Renal cortical epithelial cell (primary cell): ENCODE results near the gene TXNL4B. TPM values are rescaled to one million over a fixed set of nuclear protein-coding genes. Genes with fewer than 3 reads are reported as not detected.

Experiments
- total RNA-seq: library from RNA; depleted of rRNA; stranded (reverse); fragments of >200 nt; gene quantifications from 2 replicates; pipeline ENCODE4 v1.2.3, GENCODE V29; 2014

The TXNL4B gene
- total RNA-seq, 1 donor from 2014 or later: 15.8 TPM

Other genes starting within 250 kb of the TXNL4B start
- 16.0 and 34.2 TPM in 2 replicates for gene ATXN1L, start 247.6 kb downstream of the TXNL4B start, total RNA-seq
- 5.7 and 7.2 TPM in 2 replicates for gene ZNF821, start 209.4 kb downstream of the TXNL4B start, total RNA-seq
- gene IST1, start 198.1 kb downstream of the TXNL4B start, total RNA-seq: 231 and 302 TPM in 2 replicates
- gene PKD1L3, start 93.2 kb downstream of the TXNL4B start, total RNA-seq: under 0.01 TPM in 1 of 2 replicates, not detected in the other
- 4.0 and 4.2 TPM in 2 replicates for gene DHODH, start 84.9 kb downstream of the TXNL4B start, total RNA-seq
- 1.8 TPM in 1 of 2 replicates, not detected in the other for gene HP, start 39.1 kb downstream of the TXNL4B start, total RNA-seq
- gene HPR, start 30.4 kb downstream of the TXNL4B start, total RNA-seq: not detected in 2 replicates
- gene DHX38, start 227 bp upstream of the TXNL4B start, total RNA-seq: 52.4 and 72.9 TPM in 2 replicates
- 1.2 TPM in 1 of 2 replicates, not detected in the other for gene PMFBP1, start 78.5 kb upstream of the TXNL4B start, total RNA-seq